Epidermal melanocyte (primary cell): Measurements from ENCODE around the gene ZC2HC1C.
"Not testable (repeated sequence)": the region's sequence is repeated elsewhere in the genome, so short reads cannot be mapped to it uniquely, and the experiment has no call there.

Source experiments
- DNase-seq: peaks from one replicate; pipeline ENCODE4 v3.0.0; 2011; ENCODE audit warnings: low spot score; ENCODE audit not compliant: insufficient read length

Gene ZC2HC1C

DNA sequence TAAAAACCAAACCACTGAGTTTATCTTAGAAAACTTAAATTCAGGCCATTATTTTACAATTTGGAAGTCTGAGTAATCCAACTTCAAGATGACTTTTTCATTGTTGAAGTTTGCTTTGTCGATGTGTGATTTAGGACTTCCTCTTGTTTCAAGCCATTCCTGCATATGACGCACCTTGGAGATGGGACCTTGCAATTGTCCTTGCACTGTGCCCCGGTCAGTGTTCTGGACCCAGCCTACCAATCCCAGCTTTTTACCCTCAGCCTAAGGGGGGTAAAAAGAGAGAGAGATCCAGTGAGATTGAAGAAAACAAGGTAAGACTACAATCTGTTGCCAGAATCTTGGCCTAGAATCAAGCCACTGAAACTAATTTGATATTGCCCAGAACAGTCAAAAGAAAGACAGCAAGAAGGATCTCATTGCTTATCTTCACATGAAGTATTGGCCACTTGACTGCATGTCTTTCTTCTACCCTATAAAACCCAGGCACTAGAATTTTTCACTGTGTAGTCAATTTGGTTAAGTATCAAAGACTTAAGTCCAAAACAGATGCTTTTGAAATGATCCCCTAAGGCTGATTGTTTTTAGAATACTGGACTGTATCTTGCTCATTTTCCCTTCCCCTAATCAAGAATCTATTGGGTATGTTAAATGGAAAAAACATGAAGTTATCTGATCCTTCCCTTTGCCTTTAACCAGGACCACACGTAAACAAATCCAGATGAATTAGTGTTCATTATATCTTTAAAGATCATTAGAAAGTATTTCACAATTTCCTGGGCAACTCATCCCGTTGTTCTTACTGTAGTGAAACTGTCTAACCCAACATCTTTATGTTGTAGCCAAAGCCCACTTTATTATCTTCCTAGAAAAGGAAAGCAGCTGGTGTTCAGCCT, 15.8 kb upstream of the ZC2HC1C start:
- DNase-seq: no peak

DNA sequence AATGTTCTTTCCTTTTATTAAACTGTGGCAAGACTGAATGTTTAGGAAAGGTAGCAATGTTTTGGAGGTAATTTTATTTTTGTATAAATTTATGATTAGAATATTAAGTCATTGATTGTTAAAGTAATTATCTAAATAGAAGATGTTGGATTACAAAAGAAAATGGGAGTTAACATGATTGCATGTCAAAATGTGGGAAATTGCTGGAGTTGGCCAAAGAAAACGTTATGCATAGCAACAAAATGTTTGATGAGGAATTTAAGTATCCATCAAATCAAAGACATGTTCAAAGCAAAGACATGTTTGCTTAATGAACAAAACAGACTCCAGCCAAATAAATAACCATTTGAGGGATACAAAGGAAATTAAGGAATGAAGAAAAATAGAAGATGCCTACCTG, 15.0 kb upstream of the ZC2HC1C start:
- no peak for DNase-seq

DNA sequence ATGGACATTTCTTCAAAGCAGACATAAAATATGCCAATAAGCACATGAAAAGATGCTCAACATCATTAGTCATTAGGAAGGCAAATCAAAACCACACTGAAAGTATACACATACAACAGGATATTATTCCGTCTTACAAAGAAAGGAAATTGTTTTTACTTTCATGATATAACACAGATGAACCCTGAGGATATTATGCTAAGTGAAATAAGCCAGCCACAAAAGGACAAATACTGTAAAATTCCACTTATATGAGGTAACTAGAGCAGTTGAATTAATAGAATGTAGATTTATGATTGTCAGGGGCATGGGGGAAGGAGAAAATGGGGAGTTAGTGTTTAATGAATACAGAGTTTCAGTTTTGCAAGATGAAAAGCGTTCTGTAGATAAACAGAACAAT, 9.8 kb upstream of the ZC2HC1C start:
- no peak for DNase-seq

DNA sequence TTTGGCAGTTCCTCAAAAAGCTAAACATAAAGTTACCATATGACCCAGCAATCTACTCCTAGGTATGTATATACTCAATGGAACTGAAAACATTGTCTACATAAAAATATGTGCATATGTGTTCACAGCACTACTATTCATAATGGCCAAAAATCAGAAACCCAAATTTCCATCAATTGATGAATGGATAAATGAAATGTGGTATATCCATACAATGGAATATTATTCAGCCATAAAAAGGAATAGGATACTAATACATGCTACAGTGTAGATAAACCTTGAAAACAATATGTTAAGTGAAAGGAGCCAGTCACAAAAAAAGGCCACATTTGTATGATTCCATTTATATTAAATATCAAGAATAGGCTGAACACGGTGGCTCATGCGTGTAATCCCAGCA, 9.0 kb upstream of the ZC2HC1C start:
- DNase-seq: no peak

DNA sequence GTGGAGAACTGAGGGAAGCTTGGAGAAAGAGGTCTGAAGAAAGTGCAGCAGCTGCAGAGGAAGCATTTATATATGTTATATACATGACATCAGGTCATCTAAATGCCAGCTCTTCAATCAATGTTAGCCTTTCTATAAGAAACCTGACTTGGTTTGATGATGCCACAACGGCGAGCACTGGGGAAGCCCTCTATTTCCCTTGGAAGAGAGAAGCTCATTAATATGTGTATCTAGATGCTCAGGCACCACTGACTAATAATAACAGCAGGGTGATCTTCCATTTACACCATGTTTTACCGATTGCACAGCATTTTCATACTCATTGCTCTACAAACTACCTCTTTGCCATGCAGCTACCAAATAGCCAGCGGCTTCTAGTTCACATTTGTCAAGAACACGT, 6.4 kb upstream of the ZC2HC1C start:
- no peak for DNase-seq

DNA sequence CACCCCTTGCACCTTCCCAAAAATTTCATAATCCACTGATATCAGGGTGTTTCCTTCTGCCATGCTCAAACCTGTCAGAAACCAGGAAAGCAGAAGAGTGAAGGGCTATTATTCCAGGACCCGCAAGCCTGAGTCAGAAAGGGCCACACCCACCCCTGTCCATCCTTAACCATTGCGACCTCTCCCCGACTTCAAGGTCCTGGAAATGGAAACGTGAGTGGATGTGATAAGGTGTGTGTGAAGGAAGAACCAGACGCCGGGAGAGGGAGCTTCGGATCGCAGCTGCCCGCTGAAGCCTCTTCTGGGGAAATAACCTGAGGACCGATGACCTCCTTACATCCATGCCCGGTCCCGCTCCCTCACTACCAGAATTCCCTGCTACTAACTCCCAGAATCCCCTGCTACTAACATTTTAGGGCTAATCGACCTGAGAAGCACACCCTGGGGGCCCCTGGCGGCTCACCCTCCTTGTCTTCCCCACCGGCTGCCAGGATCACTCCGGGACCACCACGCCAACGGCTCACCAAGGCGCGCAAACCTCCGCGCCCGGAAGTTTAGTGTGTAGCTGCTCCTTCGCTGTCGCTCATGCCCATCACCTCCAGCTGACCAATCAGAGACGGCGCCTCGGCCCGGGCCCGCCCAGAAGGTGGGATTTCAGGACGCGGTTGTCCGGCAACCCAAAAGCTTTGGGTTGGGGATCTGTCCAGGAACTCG, 5.8 kb upstream of the ZC2HC1C start, which contains the start of gene ACYP1:
Gene ACYP1 (minus strand): TSS at position 534 of the 714 bp plus-strand sequence. CDS start 471 bp downstream, at position 63.
- DNase-seq: peak; percentile 61

DNA sequence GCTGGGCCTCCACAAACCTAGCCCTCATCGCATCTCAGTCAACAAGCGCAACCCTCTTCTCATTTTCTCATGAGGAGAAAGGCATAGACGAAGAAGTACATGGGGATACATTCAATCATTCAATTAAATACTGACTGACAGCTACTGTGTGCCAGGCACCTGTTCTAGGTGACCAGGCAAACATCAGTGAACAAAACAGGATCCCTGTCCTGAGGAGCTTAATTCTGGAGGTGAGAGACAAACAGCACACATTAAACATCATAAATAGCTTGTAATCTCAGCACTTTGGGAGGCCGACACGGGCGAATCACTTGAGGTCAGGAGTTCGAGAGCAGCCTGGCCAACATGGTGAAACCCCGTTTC, 5.3 kb upstream of the ZC2HC1C start:
- no peak for DNase-seq

DNA sequence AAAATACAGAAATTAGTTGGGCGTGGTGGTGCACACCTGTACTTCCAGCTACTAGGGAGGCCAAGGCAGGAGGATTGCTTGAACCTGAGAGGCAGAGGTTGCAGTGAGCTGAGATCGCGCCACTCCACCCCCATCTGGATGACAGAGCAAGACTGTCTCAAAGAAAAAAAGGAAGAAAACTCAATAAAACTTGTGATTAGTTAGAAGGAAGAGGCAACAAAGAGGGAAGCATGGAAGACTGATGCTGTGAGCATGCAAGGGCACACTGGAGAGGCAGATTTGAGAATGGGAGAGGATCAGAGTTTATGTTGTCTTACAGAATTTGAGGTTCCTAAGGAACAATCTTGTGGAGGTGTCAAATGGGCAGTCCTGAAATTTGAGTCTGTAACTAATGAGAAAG, 2.8 kb upstream of the ZC2HC1C start:
- no peak for DNase-seq

DNA sequence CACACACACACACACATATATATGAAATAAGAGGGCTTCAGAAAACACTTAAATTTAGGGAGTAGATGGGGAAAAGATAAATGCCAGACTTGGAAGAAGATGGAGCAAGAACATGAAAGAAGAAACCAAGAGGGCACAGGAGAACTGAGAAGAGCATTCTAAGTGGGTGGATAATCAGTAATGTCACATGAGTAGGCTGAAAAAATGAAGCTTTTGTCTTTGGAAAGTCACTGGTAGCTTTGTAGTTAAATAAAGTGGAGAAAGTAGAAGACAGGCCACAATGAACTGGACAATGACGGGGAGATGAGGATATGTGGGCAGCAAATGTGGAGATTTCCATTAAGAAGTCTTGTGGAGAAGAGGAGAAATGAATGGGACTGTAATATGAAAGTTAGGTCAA, 2.2 kb upstream of the ZC2HC1C start:
- DNase-seq: no peak

DNA sequence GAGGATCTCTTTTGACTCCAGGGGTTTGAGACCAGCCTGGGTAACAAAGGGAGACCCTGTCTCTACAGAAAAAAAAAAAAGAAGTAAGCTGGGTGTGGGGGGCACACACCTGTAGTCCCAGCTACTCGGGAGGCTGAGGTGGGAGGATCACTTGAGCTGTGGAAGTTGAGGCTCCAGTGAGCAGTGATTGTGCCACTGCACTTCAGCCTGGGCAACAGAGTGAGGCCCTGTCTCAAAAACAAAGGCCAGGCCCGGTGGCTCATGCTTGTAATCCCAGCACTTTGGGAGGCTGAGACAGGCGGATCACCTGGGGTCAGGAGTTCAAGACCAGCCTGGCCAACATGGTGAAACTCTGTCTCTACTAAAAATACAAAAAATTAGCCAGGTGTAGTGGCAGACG, 1.7 kb upstream of the ZC2HC1C start:
- not testable (repeated sequence) for DNase-seq

DNA sequence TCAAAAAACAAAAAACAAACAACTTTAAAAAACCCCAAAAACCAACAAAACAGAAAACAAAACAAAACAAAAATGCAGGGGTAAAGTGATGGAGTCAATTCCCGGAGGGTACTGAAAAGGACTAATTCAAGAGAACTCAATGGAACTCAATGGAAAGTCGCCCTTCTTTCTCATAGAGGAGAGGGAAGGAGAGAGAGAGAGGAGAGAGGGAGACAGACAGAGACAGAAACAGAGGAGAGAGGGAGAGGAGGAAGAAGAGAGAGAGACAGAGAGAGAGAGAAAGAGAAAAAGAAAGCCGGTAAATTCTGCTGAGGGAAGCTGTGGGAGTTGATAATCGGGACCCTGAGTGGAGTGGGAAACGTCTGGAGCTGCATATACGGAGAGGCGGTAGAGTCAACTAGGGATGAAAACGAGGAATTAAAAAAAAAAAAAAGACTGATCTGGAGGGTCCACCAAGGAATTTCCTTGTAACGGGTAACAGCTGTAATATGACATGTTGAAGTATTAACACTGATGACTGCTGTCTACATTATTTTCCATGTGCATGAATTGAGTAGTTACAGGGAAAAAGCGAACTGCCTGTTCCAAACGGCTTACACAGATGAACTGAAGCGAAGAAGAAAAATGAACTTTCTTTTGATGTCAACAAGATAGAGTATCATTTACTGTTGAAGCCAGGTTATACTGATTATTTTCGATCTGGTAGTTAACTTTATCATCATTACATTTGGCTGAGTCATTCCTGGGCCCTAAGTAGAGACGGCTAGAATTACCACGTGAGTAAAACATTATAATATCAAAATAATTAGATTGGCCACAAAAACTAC, 934 bp upstream of the ZC2HC1C start:
- DNase-seq: no peak

DNA sequence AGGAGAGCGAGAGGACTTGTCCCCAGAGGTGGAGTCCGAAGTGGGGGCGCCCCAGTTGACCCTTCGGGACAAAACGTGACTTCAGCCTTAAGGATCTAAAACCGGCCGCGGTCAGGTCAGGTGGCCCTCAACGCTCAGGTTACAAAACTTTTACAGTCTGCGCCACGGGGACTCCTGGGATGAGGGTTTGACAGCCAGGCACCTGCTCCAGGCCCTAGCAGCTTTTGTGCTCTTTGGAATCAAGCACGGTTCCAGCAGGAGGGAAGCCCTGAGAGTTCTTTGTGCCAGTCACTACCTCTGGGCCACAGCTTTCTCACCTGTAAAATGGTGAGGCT, 337 bp downstream of the ZC2HC1C start:
- no peak for DNase-seq

DNA sequence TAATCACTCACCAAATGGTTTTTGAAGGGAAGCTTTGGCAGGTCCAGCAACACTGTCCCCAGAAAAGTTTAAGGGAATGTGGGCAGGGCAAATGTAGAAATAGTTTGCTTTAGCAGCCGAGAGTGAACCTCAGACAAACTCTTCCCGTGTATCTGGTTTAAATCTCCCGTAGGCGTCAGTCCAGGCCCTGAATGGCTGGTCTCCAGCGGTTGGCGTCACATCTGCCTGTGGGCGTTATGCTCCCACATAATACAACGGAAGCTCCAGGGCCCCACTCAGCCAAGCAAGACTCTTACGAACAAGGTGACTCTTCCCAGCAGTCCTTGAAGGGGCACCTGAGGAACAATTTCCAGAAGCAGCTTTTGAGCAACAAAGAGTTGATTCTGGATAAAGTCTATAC, 942 bp downstream of the ZC2HC1C start:
- no peak for DNase-seq

DNA sequence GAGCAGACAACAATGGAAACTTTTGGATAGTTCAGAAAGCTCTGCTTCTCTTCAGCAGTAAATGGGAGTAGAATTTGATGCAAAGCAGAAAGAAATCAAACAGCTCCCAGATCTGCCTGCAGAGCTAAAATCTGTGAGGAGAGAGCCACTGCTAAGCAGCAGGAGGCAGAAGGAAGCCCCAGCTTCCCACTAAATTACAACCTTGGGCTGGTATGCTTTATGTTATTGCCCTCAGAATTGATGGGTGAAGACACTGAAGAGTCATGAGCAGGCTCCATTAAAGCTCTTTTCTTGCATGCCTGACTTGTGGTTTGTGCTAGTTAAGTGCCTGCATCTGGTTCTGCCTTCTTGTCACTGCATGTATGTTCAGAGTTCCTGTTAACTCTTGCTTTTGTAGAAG, 8.4 kb downstream of the ZC2HC1C start:
- peak; percentile 33 for DNase-seq

DNA sequence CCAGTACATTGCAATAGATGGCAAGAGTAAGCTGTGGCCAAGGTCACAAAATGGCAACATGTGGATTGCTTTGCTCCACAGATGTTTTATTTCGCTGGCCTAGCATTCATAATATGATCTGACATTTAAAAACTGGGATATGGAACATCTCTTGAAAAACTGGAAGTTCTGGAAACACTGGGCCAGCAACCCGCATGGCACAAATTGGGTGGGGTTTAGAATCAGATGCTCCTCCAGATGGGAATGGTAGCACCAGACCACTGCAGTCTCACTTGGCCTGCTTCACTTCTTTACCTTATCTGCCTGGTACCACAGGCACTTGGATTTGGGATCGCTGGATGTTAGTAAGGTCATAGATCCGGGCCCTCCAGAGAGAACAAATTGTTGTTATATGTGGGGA, 10.1 kb downstream of the ZC2HC1C start:
- no peak for DNase-seq

DNA sequence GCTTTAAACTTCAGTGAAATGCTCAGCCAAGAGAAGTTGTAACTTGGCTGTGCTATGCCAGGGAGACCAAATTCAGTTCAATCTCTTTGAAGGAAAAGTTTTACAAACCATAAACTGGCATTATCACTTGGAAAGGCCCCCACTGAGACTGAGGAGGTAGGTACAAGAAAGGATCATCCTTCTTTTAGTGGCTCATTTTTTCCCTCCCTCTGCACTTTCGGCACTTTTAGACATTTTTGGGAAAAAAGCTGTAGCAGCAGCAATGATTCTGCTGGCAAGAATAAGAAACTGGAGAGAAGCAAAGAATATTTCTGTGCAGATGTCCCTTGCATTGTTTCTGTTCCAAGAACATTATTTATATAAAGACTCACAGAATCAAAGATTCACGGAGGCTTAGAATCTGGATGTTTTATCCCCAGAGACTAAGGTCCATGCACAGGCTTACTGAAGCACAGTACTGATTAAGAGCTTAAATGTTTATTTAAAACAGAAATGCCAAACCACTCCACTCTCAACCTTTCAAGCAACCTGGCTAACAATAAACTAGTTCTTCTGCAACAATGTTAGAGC, 12.3 kb downstream of the ZC2HC1C start:
- DNase-seq: no peak

DNA sequence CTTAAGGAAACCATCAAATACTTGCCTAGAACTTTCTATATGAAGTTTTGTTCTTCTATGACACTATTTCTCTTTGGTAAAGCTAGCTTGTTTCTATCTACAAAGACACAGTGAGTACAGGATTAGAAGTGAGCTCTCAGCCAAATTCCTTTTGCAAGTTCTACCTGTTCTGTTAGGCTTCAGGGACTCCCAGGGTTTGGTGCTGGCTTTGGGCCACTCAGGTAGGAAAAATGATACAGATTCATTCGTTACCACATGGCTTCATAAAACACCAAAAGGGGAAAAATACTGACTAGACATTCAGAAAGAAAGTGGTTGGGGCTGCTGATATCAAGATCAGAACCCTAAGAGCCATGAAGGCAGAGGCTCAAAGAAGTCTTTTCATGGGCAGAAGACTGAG, 13.8 kb downstream of the ZC2HC1C start:
- DNase-seq: no peak

DNA sequence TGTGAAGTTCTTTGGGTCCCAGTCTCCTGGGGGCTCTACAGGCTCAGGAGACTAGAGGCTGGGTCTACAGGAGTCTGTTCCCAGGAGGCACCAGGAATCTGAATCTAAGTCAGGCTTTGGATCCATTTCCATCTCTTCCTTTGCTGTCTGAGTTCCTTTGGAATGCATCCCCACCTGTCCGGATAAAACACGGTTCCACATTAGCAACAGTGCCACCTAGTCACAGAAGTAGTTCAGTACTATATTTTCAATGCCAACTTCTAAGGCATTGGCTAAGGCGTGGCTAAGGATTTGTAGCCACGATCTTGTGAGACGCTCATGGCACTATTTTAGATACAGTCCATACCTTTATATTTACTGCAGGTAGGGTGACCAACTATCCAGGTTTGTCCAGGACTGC, 15.1 kb downstream of the ZC2HC1C start:
- DNase-seq: no peak

DNA sequence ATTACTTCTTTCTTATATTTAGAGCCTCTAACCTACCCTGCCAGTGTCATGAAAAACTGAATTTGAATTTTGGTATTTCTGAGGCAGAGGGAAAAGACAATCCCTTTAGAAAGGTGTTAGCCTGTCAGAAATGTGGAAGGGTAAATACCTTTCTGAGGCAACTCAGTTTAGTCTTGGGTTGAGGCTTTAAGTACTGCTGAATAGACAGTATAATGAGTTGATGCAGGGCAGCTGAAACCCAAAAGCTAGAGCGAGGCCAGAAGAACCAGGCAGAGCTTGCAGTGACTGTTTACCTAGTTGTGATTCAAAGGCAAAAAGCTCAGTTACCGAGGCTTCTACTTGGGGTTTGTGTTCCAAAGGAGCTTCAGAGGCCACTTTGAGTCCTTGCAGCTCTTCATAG, 18.7 kb downstream of the ZC2HC1C start:
- no peak for DNase-seq

DNA sequence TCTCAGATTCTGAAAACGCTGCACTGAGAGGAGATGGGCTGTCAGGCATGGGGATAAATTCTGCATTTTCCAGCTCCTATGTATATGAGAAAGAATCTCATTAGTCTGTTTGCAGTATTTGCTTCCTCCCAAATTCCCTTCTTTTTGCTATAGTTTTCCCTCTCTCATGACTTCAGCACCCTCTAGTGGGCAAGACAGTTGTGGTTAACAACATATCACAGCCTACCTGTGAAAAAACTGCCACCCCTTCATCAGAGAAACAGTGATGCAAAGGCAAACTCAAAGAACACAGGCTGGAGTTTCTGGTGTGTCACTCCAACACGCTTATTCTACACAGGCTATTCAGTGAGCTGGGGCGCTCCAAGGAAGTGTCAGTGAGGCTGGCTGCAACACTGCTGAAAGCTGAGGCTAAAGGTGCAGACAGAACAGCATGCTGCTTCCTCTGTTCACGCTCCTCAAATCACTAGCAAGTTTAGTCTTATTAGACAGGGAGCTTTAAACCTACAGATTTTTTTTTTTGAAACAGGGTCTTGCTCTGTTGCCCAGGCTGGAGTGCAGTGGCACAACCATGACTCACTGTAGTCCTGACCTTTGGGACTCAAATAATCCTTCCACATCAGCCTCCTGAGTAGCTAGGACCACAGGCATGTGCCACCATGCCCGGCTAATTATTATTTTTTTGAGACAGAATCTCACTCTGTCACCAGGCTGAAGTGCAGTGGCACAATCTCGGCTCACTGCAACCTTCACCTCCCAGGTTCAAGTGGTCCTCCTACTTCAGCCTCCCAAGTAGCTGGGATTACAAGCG, 19.3 kb downstream of the ZC2HC1C start:
- no peak for DNase-seq

DNA sequence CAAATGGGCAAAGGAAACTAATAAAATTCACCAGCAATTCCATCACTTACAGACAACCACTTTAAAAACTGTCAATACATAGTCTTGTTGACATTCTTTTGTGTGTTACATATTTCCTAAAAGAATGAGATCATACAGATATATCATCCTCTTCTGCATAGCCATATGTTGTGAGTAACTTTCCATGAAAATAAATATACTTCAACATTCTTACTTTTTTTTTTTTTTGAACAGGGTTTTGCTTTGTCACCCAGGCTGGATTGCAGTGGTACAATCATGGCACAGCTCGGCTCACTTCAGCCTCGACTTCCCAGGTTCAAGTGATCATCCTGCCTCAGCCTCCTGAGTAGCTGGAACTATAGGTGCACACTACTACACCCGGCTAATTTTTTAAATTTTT, 20.9 kb downstream of the ZC2HC1C start:
- DNase-seq: no peak
